NCI-H1436 (cell line): ENCODE measurements around the gene SMYD3.
"Not testable (repeated sequence)": the region's sequence is repeated elsewhere in the genome, so short reads cannot be mapped to it uniquely, and the experiment has no call there.

Source experiments
- DNase-seq: peaks from one replicate; lab custom pipeline; 2025; lab: John Stamatoyannopoulos, UW

SMYD3 gene

GRCh38 chr1:246068217-246068512 lies 438.9 kb downstream of the SMYD3 start:
- DNase-seq, result no peak

GRCh38 chr1:246067432-246068216 lies 439.5 kb downstream of the SMYD3 start:
- no peak for DNase-seq

GRCh38 chr1:246066573-246066972 lies 440.5 kb downstream of the SMYD3 start:
- no peak for DNase-seq

GRCh38 chr1:246065592-246065991 lies 441.5 kb downstream of the SMYD3 start:
- no peak for DNase-seq

- DNase-seq, result no peak
These were observed 442.2 kb downstream of the SMYD3 start for GRCh38 chr1:246064891-246065290.

GRCh38 chr1:246063013-246063616 lies 444.0 kb downstream of the SMYD3 start:
- no peak for DNase-seq

GRCh38 chr1:246058466-246058865 lies 448.6 kb downstream of the SMYD3 start:
- DNase-seq, result no peak

- peak; percentile 18 for DNase-seq
These were observed 454.5 kb downstream of the SMYD3 start for GRCh38 chr1:246052603-246053002.

GRCh38 chr1:246051909-246052518 lies 455.1 kb downstream of the SMYD3 start:
- DNase-seq, result no peak

GRCh38 chr1:246048693-246049092 lies 458.4 kb downstream of the SMYD3 start:
- DNase-seq, result no peak

GRCh38 chr1:246043556-246043955 lies 463.5 kb downstream of the SMYD3 start:
- no peak for DNase-seq

GRCh38 chr1:246041360-246041759 lies 465.7 kb downstream of the SMYD3 start:
- DNase-seq, result no peak

- DNase-seq, result no peak
These were observed 466.7 kb downstream of the SMYD3 start for GRCh38 chr1:246040200-246040890.

- no peak for DNase-seq
These were observed 467.5 kb downstream of the SMYD3 start for GRCh38 chr1:246039584-246039983.

GRCh38 chr1:246037832-246038231 lies 469.2 kb downstream of the SMYD3 start:
- no peak for DNase-seq

- no peak for DNase-seq
These were observed 470.9 kb downstream of the SMYD3 start for GRCh38 chr1:246036175-246036574.

- no peak for DNase-seq
These were observed 472.0 kb downstream of the SMYD3 start for GRCh38 chr1:246035060-246035541.

- no peak for DNase-seq
These were observed 472.4 kb downstream of the SMYD3 start for GRCh38 chr1:246034630-246035029.

- DNase-seq, result no peak
These were observed 474.1 kb downstream of the SMYD3 start for GRCh38 chr1:246032984-246033383.

GRCh38 chr1:246032031-246032551 lies 475.0 kb downstream of the SMYD3 start:
- no peak for DNase-seq

- DNase-seq, result no peak
These were observed 477.5 kb downstream of the SMYD3 start for GRCh38 chr1:246029616-246030015.

GRCh38 chr1:246024118-246024517 lies 483.0 kb downstream of the SMYD3 start:
- DNase-seq, result not testable (repeated sequence)
